ENCODE results near the gene ATG14.
"Not testable (repeated sequence)": the region's sequence is repeated elsewhere in the genome, so short reads cannot be mapped to it uniquely, and the experiment has no call there.

The ATG14 gene

GRCh38 chr14:55425091-55425490, 13.5 kb upstream of the ATG14 start:
- H3K4me3 ChIP-seq (ENCODE audit: control insufficient read depth, low read depth, low read length) = no peak overlapping the region
- no peak for DNase-seq (ENCODE audit: low read depth)
- TF ChIP-seq, protein P1, sequence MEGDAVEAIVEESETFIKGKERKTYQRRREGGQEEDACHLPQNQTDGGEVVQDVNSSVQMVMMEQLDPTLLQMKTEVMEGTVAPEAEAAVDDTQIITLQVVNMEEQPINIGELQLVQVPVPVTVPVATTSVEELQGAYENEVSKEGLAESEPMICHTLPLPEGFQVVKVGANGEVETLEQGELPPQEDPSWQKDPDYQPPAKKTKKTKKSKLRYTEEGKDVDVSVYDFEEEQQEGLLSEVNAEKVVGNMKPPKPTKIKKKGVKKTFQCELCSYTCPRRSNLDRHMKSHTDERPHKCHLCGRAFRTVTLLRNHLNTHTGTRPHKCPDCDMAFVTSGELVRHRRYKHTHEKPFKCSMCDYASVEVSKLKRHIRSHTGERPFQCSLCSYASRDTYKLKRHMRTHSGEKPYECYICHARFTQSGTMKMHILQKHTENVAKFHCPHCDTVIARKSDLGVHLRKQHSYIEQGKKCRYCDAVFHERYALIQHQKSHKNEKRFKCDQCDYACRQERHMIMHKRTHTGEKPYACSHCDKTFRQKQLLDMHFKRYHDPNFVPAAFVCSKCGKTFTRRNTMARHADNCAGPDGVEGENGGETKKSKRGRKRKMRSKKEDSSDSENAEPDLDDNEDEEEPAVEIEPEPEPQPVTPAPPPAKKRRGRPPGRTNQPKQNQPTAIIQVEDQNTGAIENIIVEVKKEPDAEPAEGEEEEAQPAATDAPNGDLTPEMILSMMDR (conservative IDR thresholded peaks at IDR 0.05; ENCODE audit: control insufficient read depth, insufficient read depth, low read depth, low read length) = no peak

GRCh38 chr14:55423969-55424368, 12.3 kb upstream of the ATG14 start:
- H3K4me3 ChIP-seq (ENCODE audit: control insufficient read depth, low read depth, low read length) = no peak overlapping the region
- TF ChIP-seq, protein P1 (conservative IDR thresholded peaks at IDR 0.05; ENCODE audit: control insufficient read depth, insufficient read depth, low read depth, low read length) = no peak
- no peak for DNase-seq (ENCODE audit: low read depth)

DNA sequence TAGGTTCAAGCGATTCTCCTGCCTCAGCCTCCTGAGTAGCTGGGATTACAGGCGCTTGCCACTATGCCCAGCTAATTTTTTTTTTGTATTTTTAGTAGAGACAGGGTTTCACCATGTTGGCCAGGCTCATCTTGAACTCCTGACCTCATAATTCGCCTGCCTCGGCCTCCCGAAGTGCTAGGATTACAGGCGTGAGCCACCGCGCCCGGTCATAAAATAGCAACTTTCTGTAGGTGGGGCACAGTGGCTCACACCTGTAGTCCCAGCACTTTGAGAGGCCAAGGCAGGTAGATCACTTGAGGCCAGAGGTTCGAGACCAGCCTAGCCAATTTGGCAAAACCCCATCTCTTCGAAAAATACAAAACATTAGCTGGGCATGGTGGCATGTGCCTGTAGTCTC, 10.7 kb upstream of the ATG14 start:
- not testable (repeated sequence) for H3K4me3 ChIP-seq (ENCODE audit: control insufficient read depth, low read depth, low read length); DNase-seq (ENCODE audit: low read depth)

GRCh38 chr14:55419663-55420062, 8.0 kb upstream of the ATG14 start:
- H3K4me3 ChIP-seq (ENCODE audit: control insufficient read depth, low read depth, low read length) = no peak overlapping the region
- no peak for DNase-seq (ENCODE audit: low read depth)

GRCh38 chr14:55418411-55418810, 6.8 kb upstream of the ATG14 start:
- no peak for DNase-seq (ENCODE audit: low read depth)

More at GRCh38 chr14:55419663-55420062, 8.0 kb upstream of the ATG14 start:
- TF ChIP-seq, protein P1 (conservative IDR thresholded peaks at IDR 0.05; ENCODE audit: control insufficient read depth, insufficient read depth, low read depth, low read length) = no peak

GRCh38 chr14:55417955-55418354, 6.3 kb upstream of the ATG14 start:
- no peak overlapping the region for H3K4me3 ChIP-seq (ENCODE audit: control insufficient read depth, low read depth, low read length)
- TF ChIP-seq, protein P1 (conservative IDR thresholded peaks at IDR 0.05; ENCODE audit: control insufficient read depth, insufficient read depth, low read depth, low read length) = no peak
- no peak for DNase-seq (ENCODE audit: low read depth)

More at GRCh38 chr14:55418411-55418810, 6.8 kb upstream of the ATG14 start:
- TF ChIP-seq, protein P1 (conservative IDR thresholded peaks at IDR 0.05; ENCODE audit: control insufficient read depth, insufficient read depth, low read depth, low read length) = no peak
- no peak overlapping the region for H3K4me3 ChIP-seq (ENCODE audit: control insufficient read depth, low read depth, low read length)

- TF ChIP-seq, protein P1 (conservative IDR thresholded peaks at IDR 0.05; ENCODE audit: control insufficient read depth, insufficient read depth, low read depth, low read length) = peak; percentile 55
- H3K4me3 ChIP-seq (ENCODE audit: control insufficient read depth, low read depth, low read length) = no peak overlapping the region
- DNase-seq (ENCODE audit: low read depth) = peak; percentile 33
Observed at GRCh38 chr14:55416866-55417265, 5.2 kb upstream of the ATG14 start.
